Measurements from ENCODE around the gene RASAL2.

GRCh38 chr1:178096421-178096820, 2.5 kb downstream of the RASAL2 start:
- TF ChIP-seq POLR2A (IDR thresholded peaks at IDR 0.05; ENCODE audit: low read length) (no peak), GATA1 (IDR thresholded peaks at IDR 0.05; ENCODE audit: low read depth, low read length) (no peak)

Data from erythroblast (primary cell).